GM06990 (cell line): ENCODE data around the gene MAN1A1.
A peak's percentile ranks its signal among the peaks of the same experiment; 100 is the strongest.

Experiments
- DNase-seq: peaks from one replicate; pipeline ENCODE4 v3.0.0-alpha.2; 2011; ENCODE audit not compliant: insufficient read length; ENCODE audit errors: extremely low read depth
- H3K27me3 ChIP-seq: replicated peaks from 2 replicates; pipeline ENCODE4 v1.6.0; 2011; ENCODE audit warnings: low read length; ENCODE audit not compliant: control insufficient read depth, insufficient read depth
- H3K36me3 ChIP-seq: 2 replicates; pipeline ENCODE4 v1.5.1; 2011; ENCODE audit warnings: low read length; ENCODE audit not compliant: control insufficient read depth, insufficient read depth
- H3K4me3 ChIP-seq: replicated peaks from 2 replicates; pipeline ENCODE4 v1.5.1; 2011; ENCODE audit warnings: low read depth, mild to moderate bottlenecking, control low read depth, low read length
- TF ChIP-seq, protein P1 (sequence below): IDR thresholded peaks from 2 replicates; pipeline ENCODE4 v1.5.1; 2011; ENCODE audit warnings: low read length, control low read depth, mild to moderate bottlenecking, inconsistent platforms; ENCODE audit not compliant: insufficient read depth, poor library complexity, severe bottlenecking

MAN1A1 gene

DNA sequence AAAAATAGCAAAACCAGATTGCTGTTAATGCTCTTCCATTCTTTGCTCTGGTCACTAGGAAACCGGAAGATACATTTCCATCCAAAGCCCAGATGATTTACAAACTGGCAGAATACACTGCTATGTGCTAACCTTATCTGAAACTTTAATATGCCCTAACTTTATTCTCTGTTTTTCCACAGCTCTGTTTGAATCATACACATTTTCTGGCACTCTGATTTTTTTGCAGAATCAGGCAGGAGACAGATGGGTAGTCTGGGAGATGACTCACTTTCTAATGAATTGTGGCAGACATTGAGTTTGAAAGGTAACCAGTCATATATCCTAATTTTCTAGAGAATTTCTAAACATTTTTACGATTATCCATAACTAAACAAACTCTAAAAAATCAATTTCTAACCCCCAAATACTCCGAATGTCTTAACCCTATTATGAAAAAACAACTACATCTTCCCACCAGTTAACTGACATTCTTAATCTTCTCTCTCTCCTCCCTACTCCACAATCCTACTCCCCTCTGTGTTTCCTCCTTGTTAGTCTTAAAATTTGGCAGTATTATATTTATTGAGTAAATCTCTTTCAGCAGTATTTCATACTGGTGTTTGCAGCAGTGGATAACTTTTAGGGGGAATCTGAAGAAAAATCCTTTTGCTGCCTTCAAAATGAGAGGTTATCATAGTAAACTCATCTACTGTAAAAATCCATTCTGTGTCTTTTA, 63.5 kb downstream of the MAN1A1 start:
- TF ChIP-seq, protein P1, sequence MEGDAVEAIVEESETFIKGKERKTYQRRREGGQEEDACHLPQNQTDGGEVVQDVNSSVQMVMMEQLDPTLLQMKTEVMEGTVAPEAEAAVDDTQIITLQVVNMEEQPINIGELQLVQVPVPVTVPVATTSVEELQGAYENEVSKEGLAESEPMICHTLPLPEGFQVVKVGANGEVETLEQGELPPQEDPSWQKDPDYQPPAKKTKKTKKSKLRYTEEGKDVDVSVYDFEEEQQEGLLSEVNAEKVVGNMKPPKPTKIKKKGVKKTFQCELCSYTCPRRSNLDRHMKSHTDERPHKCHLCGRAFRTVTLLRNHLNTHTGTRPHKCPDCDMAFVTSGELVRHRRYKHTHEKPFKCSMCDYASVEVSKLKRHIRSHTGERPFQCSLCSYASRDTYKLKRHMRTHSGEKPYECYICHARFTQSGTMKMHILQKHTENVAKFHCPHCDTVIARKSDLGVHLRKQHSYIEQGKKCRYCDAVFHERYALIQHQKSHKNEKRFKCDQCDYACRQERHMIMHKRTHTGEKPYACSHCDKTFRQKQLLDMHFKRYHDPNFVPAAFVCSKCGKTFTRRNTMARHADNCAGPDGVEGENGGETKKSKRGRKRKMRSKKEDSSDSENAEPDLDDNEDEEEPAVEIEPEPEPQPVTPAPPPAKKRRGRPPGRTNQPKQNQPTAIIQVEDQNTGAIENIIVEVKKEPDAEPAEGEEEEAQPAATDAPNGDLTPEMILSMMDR: no peak
- no peak overlapping the region for H3K4me3 ChIP-seq
- no peaks in the 10 kb centered on the region for H3K27me3 ChIP-seq
- no peak for DNase-seq
- H3K36me3 ChIP-seq: no peaks in the 10 kb centered on the region

DNA sequence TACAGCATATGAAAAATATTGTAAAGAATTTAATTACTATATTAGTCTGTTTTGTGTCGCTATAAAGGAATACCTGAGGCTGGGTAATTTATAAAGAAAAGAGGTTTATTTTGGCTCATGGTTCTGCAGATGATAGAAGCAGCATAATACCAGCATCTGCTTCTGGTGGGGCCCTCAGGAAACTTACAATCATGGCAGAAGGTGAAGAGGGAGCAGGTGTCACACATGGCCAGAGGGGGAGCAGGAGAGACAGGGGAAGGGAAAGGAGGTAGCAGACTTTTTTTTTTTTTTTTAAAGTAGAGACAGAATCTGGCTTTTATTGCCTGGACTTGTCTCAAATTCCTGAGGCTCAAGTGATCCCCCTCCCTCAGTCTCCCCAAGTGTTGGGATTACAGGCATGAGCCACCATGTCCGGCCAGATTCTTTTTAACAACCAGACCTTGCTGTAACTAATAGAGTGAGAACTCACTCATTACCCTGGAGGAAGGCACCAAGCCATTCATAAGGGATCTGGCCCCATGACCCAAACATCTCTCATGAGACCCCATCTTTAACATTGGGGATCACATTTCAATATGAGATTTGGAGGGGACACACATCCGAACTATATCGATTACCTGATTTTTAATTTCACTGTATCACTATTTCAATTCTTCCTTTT, 64.6 kb downstream of the MAN1A1 start:
- Histone ChIP-seq H3K27me3 (no peaks in the 10 kb centered on the region), H3K4me3 (no peak overlapping the region), H3K36me3 (no peaks in the 10 kb centered on the region)
- no peak for DNase-seq
- TF ChIP-seq, protein P1: peak; percentile 21

DNA sequence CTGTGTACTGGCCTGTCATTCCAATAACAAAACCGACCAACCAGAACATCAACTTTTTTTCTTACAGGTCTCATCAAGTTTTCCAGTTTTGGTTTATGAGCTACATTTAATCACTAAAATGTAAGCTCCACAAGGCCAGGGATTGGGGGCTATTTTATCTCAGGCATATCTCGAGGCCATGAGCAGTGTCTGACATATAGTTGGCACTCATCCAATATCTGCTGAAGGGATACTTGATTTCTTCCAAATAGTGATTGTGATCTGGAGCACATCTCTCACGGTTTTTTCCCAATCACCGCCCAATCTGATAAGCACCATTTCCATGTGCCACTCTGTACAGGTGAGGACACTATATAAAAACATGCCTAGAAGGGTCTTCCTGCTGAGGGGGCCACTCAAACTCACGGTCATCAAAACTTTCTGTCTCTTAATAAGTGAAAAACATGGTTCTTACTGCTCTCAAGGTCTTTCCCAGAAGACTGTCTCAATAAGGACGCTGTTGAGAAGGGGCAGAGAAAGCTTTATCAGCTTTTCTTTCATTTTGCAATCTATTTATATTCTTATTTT, 65.5 kb downstream of the MAN1A1 start:
- no peaks in the 10 kb centered on the region for H3K27me3 ChIP-seq
- no peak for DNase-seq
- no peak overlapping the region for H3K4me3 ChIP-seq
- TF ChIP-seq, protein P1: no peak
- H3K36me3 ChIP-seq: no peaks in the 10 kb centered on the region

DNA sequence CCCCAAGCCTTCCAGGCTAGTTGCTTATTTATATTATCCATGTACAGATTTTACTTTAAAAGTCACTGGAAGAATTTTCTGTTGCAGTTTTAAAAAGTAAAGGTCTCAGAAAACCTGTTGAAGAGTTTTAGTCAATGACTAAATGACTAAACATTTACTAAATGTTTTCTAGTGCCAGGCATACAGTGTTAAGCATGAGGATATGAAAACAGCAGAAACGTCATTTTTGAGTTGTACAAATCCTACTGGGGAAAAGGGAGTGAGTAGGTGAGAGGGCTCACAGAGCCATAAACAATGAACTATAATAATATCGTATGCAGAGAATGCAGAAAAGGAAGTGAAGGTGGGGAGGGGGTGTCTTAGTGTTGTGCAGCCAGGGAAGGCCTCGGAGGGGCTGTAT, 66.3 kb downstream of the MAN1A1 start:
- DNase-seq: no peak
- no peaks in the 10 kb centered on the region for H3K27me3 ChIP-seq
- no peaks in the 10 kb centered on the region for H3K36me3 ChIP-seq
- TF ChIP-seq, protein P1: no peak
- no peak overlapping the region for H3K4me3 ChIP-seq

DNA sequence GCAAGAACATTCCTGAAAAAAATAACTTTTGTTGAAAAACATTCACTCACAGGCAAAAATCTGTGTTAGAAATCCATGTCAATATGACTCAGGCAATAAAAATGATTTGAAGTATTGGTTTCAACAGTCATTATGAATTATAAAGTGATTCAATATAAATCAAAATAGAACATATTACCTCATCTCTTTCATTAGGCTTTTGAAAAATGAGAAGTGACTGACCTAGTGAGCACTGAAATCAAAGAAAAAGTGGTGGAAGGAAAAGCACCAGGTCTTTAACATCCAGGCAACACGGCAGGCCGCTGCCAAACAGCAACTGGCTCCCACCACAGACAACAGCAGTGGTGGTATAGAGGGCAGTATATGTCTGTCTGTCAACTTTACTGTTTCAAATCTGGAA, 68.9 kb downstream of the MAN1A1 start:
- Histone ChIP-seq H3K4me3 (no peak overlapping the region), H3K36me3 (no peaks in the 10 kb centered on the region), H3K27me3 (no peaks in the 10 kb centered on the region)
- TF ChIP-seq, protein P1: no peak
- DNase-seq: no peak
